Lower lobe of right lung (tissue), 2 donors: ENCODE data around the gene METRN. TPM values are rescaled to one million over a fixed set of nuclear protein-coding genes. Genes with fewer than 3 reads are reported as not detected.
"Not testable (repeated sequence)": the region's sequence is repeated elsewhere in the genome, so short reads cannot be mapped to it uniquely, and the experiment has no call there.

Source experiments
- ATAC-seq, 2 donors: fragments of 200-7000 bp; cut with Tn5 transposase; one replicate each; pipeline ENCODE4 v1.9.1; 2020 to 2022; ENCODE audit warnings: mild to moderate bottlenecking in 2 of 2, moderate library complexity in 2 of 2
- DNase-seq: peaks from one replicate; pipeline ENCODE4 v3.0.0-alpha.2; 2020
- H3K27ac ChIP-seq: fragments of 200-600 bp; one replicate; pipeline ENCODE4 v1.8.0; 2022
- H3K27me3 ChIP-seq: fragments of 200-600 bp; one replicate; pipeline ENCODE4 v1.8.0; 2022; ENCODE audit warnings: low read depth
- H3K36me3 ChIP-seq: fragments of 200-600 bp; one replicate; pipeline ENCODE4 v1.8.0; 2022; ENCODE audit warnings: mild to moderate bottlenecking
- H3K4me1 ChIP-seq: fragments of 200-600 bp; one replicate; pipeline ENCODE4 v1.8.0; 2022
- H3K4me3 ChIP-seq: fragments of 200-600 bp; one replicate; pipeline ENCODE4 v1.8.0; 2022; ENCODE audit warnings: mild to moderate bottlenecking
- H3K9me3 ChIP-seq: fragments of 200-600 bp; one replicate; pipeline ENCODE4 v1.8.0; 2022
- CTCF ChIP-seq: fragments of 200-600 bp; IDR thresholded peaks from one replicate; pipeline ENCODE4 v1.8.0; 2022; ENCODE audit warnings: antibody characterized with exemption, mild to moderate bottlenecking
- intact Hi-C: fragments of 100-400 bp; cut with DNase I; formaldehyde crosslinking; loops from one replicate; pipeline ENCODE4 v1.11.0; 2022
- total RNA-seq: library from RNA; stranded (reverse); fragmentation: NEBNext Ultra II Directional; extraction: Animal tissue kit (Norgen Biotek cat#: 25700); gene quantifications from one replicate; pipeline ENCODE4 v1.2.1, GENCODE V29; 2021
- donor health status: DM: no; HTN: yes; CAD: no; lungs with severe emphysema.

The METRN gene
- total RNA-seq, 1 donor from 2014 or later = 35.9 TPM

GRCh38 chr16:752007-752312 is 37.0 kb downstream of the METRN start:
- DNase-seq (no peak), ATAC-seq (no peak)
- Histone ChIP-seq H3K27me3 (no peaks in the 10 kb centered on the region), H3K27ac (no peak overlapping the region), H3K4me1 (no peaks in the 10 kb centered on the region), H3K4me3 (no peak overlapping the region), H3K9me3 (no peaks in the 10 kb centered on the region), H3K36me3 (no peaks in the 10 kb centered on the region)
- intact Hi-C loops = no loop called here
- no peak for TF ChIP-seq CTCF

- intact Hi-C loops, ATAC-seq: not testable (repeated sequence)
These were observed 39.2 kb downstream of the METRN start for GRCh38 chr16:754121-754607.

GRCh38 chr16:754656-755055 is 39.7 kb downstream of the METRN start:
- Histone ChIP-seq H3K27me3 (no peaks in the 10 kb centered on the region), H3K27ac (no peak overlapping the region), H3K4me1 (no peaks in the 10 kb centered on the region), H3K36me3 (no peaks in the 10 kb centered on the region), H3K4me3 (no peak overlapping the region), H3K9me3 (no peaks in the 10 kb centered on the region)
- DNase-seq = no peak
- intact Hi-C loops = no loop called here
- peak in 1 of 2 donors; percentile 8 for ATAC-seq
- TF ChIP-seq CTCF = no peak

More at GRCh38 chr16:754121-754607, 39.2 kb downstream of the METRN start:
- not testable (repeated sequence) for H3K4me1 ChIP-seq, H3K27ac ChIP-seq, H3K9me3 ChIP-seq, H3K36me3 ChIP-seq, DNase-seq, H3K27me3 ChIP-seq, H3K4me3 ChIP-seq

DNA sequence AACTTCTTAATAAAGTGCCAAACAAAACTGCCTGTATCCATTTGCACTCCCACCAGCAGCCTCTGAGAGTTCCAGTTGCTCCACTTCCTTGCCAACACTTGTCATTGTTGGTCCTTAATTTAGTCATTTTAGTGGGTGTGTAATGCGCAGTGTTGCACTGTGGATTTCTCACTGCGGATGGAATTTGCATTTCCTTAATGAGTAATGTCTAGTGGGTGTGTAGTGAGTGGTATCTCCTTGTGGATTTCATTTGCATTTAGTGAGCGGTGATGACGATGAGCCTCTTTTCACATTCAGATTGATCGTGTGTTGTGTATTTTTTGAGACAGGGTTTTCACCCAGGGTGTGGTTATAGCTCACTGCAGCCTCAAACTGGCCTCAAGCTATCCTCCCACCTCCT is 41.5 kb downstream of the METRN start:
- Histone ChIP-seq H3K4me3 (no peak overlapping the region), H3K36me3 (no peaks in the 10 kb centered on the region), H3K27me3 (no peaks in the 10 kb centered on the region), H3K9me3 (no peaks in the 10 kb centered on the region), H3K4me1 (peaks cover 8% of the 10 kb centered on the region), H3K27ac (no peak overlapping the region)
- DNase-seq (no peak), ATAC-seq (no peak)
- intact Hi-C loops = no loop called here
- no peak for TF ChIP-seq CTCF

DNA sequence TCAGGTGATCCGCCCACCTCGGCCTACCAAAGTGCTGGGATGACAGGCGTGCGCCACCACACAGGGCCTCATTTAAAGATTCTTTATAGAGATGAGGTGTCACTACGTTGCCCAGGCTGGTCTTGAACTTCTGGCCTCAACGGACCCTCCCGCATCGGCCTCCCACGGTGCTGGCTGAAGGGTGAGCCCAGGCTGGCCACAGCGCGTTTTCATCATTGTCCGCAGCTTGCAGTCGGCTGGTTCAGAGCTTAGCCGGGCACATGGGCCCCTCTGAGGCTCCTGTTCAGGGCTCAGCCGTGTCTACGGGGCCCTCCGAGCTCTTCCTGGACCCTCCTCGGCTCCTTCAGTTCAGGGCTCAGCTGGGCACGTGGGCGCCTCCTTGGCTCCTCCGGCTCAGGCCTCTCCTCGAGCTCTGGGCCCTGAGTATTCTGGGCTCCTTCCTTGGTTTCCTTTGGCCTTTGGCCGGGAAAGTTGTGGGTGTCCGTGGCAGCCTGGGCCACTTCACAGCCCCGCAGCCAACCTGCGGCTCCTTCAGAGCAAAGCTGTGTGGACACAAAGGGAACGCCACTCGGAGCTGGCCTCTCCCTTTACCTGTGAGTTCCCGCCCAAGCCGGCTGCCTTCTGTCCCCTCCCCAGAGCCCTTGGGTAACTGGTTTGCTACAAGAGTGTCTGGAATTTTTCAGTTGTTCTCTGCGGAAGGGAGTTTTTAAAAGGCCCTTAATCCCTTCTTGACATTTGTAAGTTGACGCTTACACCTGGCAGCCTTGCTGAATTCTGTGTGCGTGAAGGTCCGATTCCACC is 44.4 kb downstream of the METRN start:
- DNase-seq (peak; percentile 87), ATAC-seq (peak; percentile 89)
- H3K9me3 ChIP-seq = no peaks in the 10 kb centered on the region
- H3K27ac ChIP-seq = peak overlapping the region; percentile 79
- intact Hi-C loops = no loop called here
- no peak overlapping the region for H3K4me3 ChIP-seq
- H3K4me1 ChIP-seq = peaks cover 8% of the 10 kb centered on the region
- H3K27me3 ChIP-seq = no peaks in the 10 kb centered on the region
- no peak for TF ChIP-seq CTCF
- no peaks in the 10 kb centered on the region for H3K36me3 ChIP-seq

GRCh38 chr16:760065-760464 is 45.1 kb downstream of the METRN start:
- ATAC-seq = peak; percentile 9

More at GRCh38 chr16:760065-760464, 45.1 kb downstream of the METRN start:
- Histone ChIP-seq H3K36me3 (no peaks in the 10 kb centered on the region), H3K27me3 (no peaks in the 10 kb centered on the region), H3K4me3 (no peak overlapping the region), H3K4me1 (peaks cover 8% of the 10 kb centered on the region), H3K27ac (peak overlapping the region; percentile 79), H3K9me3 (no peaks in the 10 kb centered on the region)
- intact Hi-C loops = no loop called here
- peak; percentile 48 for DNase-seq
- no peak for TF ChIP-seq CTCF
